Activated CD4-positive, alpha-beta T cell treated with anti-CD3 and anti-CD28 coated beads, Interleukin-2, amount 10 ng/mL, durations not matched to agents 24 days and 14 days (primary cell): Measurements from ENCODE around the gene FREM1. TPM values are rescaled to one million over a fixed set of nuclear protein-coding genes. Genes with fewer than 3 reads are reported as not detected.

Experiments used
- DNase-seq: peaks from one replicate; pipeline ENCODE4 v3.0.0; 2022
- H3K27ac Mint-ChIP-seq: one replicate; pipeline ENCODE4 v1.8.0; 2022; ENCODE audit warnings: mild to moderate bottlenecking, mixed read lengths
- H3K27me3 Mint-ChIP-seq: one replicate; pipeline ENCODE4 v1.8.0; 2022; ENCODE audit warnings: mixed read lengths
- H3K36me3 Mint-ChIP-seq: one replicate; pipeline ENCODE4 v1.8.0; 2022; ENCODE audit warnings: low read depth, mild to moderate bottlenecking, mixed read lengths
- H3K4me1 Mint-ChIP-seq: one replicate; pipeline ENCODE4 v1.8.0; 2021; ENCODE audit warnings: mixed read lengths
- H3K4me3 Mint-ChIP-seq: one replicate; pipeline ENCODE4 v1.8.0; 2022; ENCODE audit warnings: mild to moderate bottlenecking, moderate library complexity, mixed read lengths
- H3K9me3 Mint-ChIP-seq: one replicate; pipeline ENCODE4 v1.8.0; 2021; ENCODE audit warnings: mixed read lengths
- intact Hi-C: fragments of 100-400 bp; cut with micrococcal nuclease; formaldehyde crosslinking; loops from one replicate; pipeline ENCODE4 v1.15.1; 2023
- total RNA-seq: library from RNA; stranded (reverse); gene quantifications from 2 replicates; pipeline ENCODE4 v1.2.3, GENCODE V29; 2022

Gene FREM1
- total RNA-seq, 1 donor from 2014 or later: not detected

GRCh38 chr9:14882090-14882489 lies 28.1 kb downstream of the FREM1 start:
- H3K9me3 Mint-ChIP-seq: no peaks in the 10 kb centered on the region
- peaks cover 3% of the 10 kb centered on the region for H3K27me3 Mint-ChIP-seq
- no peaks in the 10 kb centered on the region for H3K36me3 Mint-ChIP-seq
- H3K4me3 Mint-ChIP-seq: no peak overlapping the region
- no peak overlapping the region for H3K27ac Mint-ChIP-seq
- no peak for DNase-seq
- intact Hi-C loops: no loop called here
- no peaks in the 10 kb centered on the region for H3K4me1 Mint-ChIP-seq

- Mint-ChIP-seq H3K36me3 (no peaks in the 10 kb centered on the region), H3K27me3 (peaks cover 3% of the 10 kb centered on the region), H3K27ac (no peak overlapping the region), H3K4me1 (no peaks in the 10 kb centered on the region), H3K9me3 (no peaks in the 10 kb centered on the region), H3K4me3 (no peak overlapping the region)
- DNase-seq: no peak
- intact Hi-C loops: no loop called here
Observed at GRCh38 chr9:14881006-14881405, 29.2 kb downstream of the FREM1 start.

- DNase-seq: peak; percentile 21
- no peak overlapping the region for H3K27ac Mint-ChIP-seq
- H3K4me3 Mint-ChIP-seq: no peak overlapping the region
- H3K9me3 Mint-ChIP-seq: no peaks in the 10 kb centered on the region
- H3K4me1 Mint-ChIP-seq: no peaks in the 10 kb centered on the region
- intact Hi-C loops: no loop called here
- H3K27me3 Mint-ChIP-seq: peaks cover 2% of the 10 kb centered on the region
- no peaks in the 10 kb centered on the region for H3K36me3 Mint-ChIP-seq
Observed at GRCh38 chr9:14870090-14870489, 40.1 kb downstream of the FREM1 start.

GRCh38 chr9:14869671-14870070 lies 40.6 kb downstream of the FREM1 start:
- intact Hi-C loops: no loop called here
- DNase-seq: peak; percentile 5
- Mint-ChIP-seq H3K9me3 (no peaks in the 10 kb centered on the region), H3K4me1 (no peaks in the 10 kb centered on the region), H3K4me3 (no peak overlapping the region), H3K27me3 (peaks cover 2% of the 10 kb centered on the region), H3K27ac (no peak overlapping the region), H3K36me3 (no peaks in the 10 kb centered on the region)

GRCh38 chr9:14868772-14869583 lies 41.2 kb downstream of the FREM1 start:
- H3K36me3 Mint-ChIP-seq: no peaks in the 10 kb centered on the region
- intact Hi-C loops: no loop called here
- H3K27ac Mint-ChIP-seq: no peak overlapping the region
- peak; percentile 28 for DNase-seq
- H3K9me3 Mint-ChIP-seq: no peaks in the 10 kb centered on the region
- peaks cover 2% of the 10 kb centered on the region for H3K27me3 Mint-ChIP-seq
- H3K4me1 Mint-ChIP-seq: no peaks in the 10 kb centered on the region
- H3K4me3 Mint-ChIP-seq: no peak overlapping the region

- Mint-ChIP-seq H3K36me3 (no peaks in the 10 kb centered on the region), H3K27ac (no peak overlapping the region), H3K4me1 (no peaks in the 10 kb centered on the region), H3K4me3 (no peak overlapping the region), H3K9me3 (no peaks in the 10 kb centered on the region), H3K27me3 (peaks cover 2% of the 10 kb centered on the region)
- intact Hi-C loops: no loop called here
- DNase-seq: no peak
Observed at GRCh38 chr9:14868418-14868771, 41.8 kb downstream of the FREM1 start.

- DNase-seq: no peak
- intact Hi-C loops: no loop called here
- no peaks in the 10 kb centered on the region for H3K9me3 Mint-ChIP-seq
- H3K4me1 Mint-ChIP-seq: no peaks in the 10 kb centered on the region
- H3K27me3 Mint-ChIP-seq: no peaks in the 10 kb centered on the region
- H3K4me3 Mint-ChIP-seq: no peak overlapping the region
- no peak overlapping the region for H3K27ac Mint-ChIP-seq
- H3K36me3 Mint-ChIP-seq: no peaks in the 10 kb centered on the region
Observed at GRCh38 chr9:14866200-14866749, 44.0 kb downstream of the FREM1 start.

- H3K27ac Mint-ChIP-seq: no peak overlapping the region
- no peaks in the 10 kb centered on the region for H3K27me3 Mint-ChIP-seq
- no peaks in the 10 kb centered on the region for H3K9me3 Mint-ChIP-seq
- intact Hi-C loops: no loop called here
- H3K36me3 Mint-ChIP-seq: no peaks in the 10 kb centered on the region
- peak; percentile 3 for DNase-seq
- H3K4me1 Mint-ChIP-seq: no peaks in the 10 kb centered on the region
- no peak overlapping the region for H3K4me3 Mint-ChIP-seq
Observed at GRCh38 chr9:14864309-14864708, 45.9 kb downstream of the FREM1 start.

- Mint-ChIP-seq H3K27me3 (no peaks in the 10 kb centered on the region), H3K4me3 (no peak overlapping the region), H3K9me3 (no peaks in the 10 kb centered on the region), H3K27ac (no peak overlapping the region), H3K4me1 (no peaks in the 10 kb centered on the region), H3K36me3 (no peaks in the 10 kb centered on the region)
- DNase-seq: no peak
- intact Hi-C loops: no loop called here
Observed at GRCh38 chr9:14863402-14863801, 46.8 kb downstream of the FREM1 start.

- Mint-ChIP-seq H3K9me3 (no peaks in the 10 kb centered on the region), H3K4me1 (no peaks in the 10 kb centered on the region), H3K27me3 (peaks cover 2% of the 10 kb centered on the region), H3K4me3 (no peak overlapping the region), H3K36me3 (no peaks in the 10 kb centered on the region), H3K27ac (no peak overlapping the region)
- DNase-seq: peak; percentile 34
- intact Hi-C loops: no loop called here
Observed at GRCh38 chr9:14857449-14858305, 52.6 kb downstream of the FREM1 start.

- Mint-ChIP-seq H3K4me3 (no peak overlapping the region), H3K9me3 (no peaks in the 10 kb centered on the region), H3K36me3 (no peaks in the 10 kb centered on the region), H3K27me3 (peaks cover 11% of the 10 kb centered on the region), H3K27ac (no peak overlapping the region), H3K4me1 (no peaks in the 10 kb centered on the region)
- intact Hi-C loops: no loop called here
- DNase-seq: peak; percentile 2
Observed at GRCh38 chr9:14849851-14850250, 60.4 kb downstream of the FREM1 start.

GRCh38 chr9:14849296-14849695 lies 60.9 kb downstream of the FREM1 start:
- H3K9me3 Mint-ChIP-seq: no peaks in the 10 kb centered on the region
- H3K36me3 Mint-ChIP-seq: no peaks in the 10 kb centered on the region
- no peak overlapping the region for H3K4me3 Mint-ChIP-seq
- H3K27ac Mint-ChIP-seq: no peak overlapping the region
- H3K27me3 Mint-ChIP-seq: peaks cover 11% of the 10 kb centered on the region
- no peaks in the 10 kb centered on the region for H3K4me1 Mint-ChIP-seq
- no peak for DNase-seq
- intact Hi-C loops: no loop called here

- DNase-seq: peak; percentile 87
- intact Hi-C loops: loop anchor here (1.0 kb wide), 1 partner anchor 288 kb away; no protein-coding TSS in a partner anchor
- Mint-ChIP-seq H3K4me3 (no peak overlapping the region), H3K27me3 (peaks cover 9% of the 10 kb centered on the region), H3K9me3 (no peaks in the 10 kb centered on the region), H3K4me1 (no peaks in the 10 kb centered on the region), H3K36me3 (no peaks in the 10 kb centered on the region), H3K27ac (no peak overlapping the region)
Observed at GRCh38 chr9:14846871-14847311, 63.3 kb downstream of the FREM1 start.

- DNase-seq: no peak
- Mint-ChIP-seq H3K9me3 (no peaks in the 10 kb centered on the region), H3K27ac (no peak overlapping the region), H3K4me3 (no peak overlapping the region), H3K27me3 (peaks cover 3% of the 10 kb centered on the region), H3K36me3 (no peaks in the 10 kb centered on the region), H3K4me1 (no peaks in the 10 kb centered on the region)
- intact Hi-C loops: no loop called here
Observed at GRCh38 chr9:14843163-14843562, 67.1 kb downstream of the FREM1 start.
